Activated T-helper 17 cell treated with anti-CD3 and anti-CD28 coated beads, Interleukin-2, amount 50 U/mL, for 72 hours (primary cell): ENCODE measurements around the gene PADI4. TPM values are rescaled to one million over a fixed set of nuclear protein-coding genes. Genes with fewer than 3 reads are reported as not detected.
"Not testable (repeated sequence)": the region's sequence is repeated elsewhere in the genome, so short reads cannot be mapped to it uniquely, and the experiment has no call there.

Source experiments
- ATAC-seq: fragments of 150-1000 bp; cut with Tn5 transposase; replicated peaks from 2 replicates; pipeline ENCODE4 v1.10.0; 2021; ENCODE audit warnings: mild to moderate bottlenecking, moderate library complexity
- H3K27ac Mint-ChIP-seq: one replicate; pipeline ENCODE4 v1.8.0; 2022; ENCODE audit warnings: mixed read lengths
- H3K27me3 Mint-ChIP-seq: one replicate; pipeline ENCODE4 v1.8.0; 2022; ENCODE audit warnings: mixed read lengths
- H3K36me3 Mint-ChIP-seq: one replicate; pipeline ENCODE4 v1.8.0; 2022; ENCODE audit warnings: low read depth, mild to moderate bottlenecking, mixed read lengths
- H3K4me1 Mint-ChIP-seq: one replicate; pipeline ENCODE4 v1.8.0; 2022; ENCODE audit warnings: mixed read lengths
- H3K4me3 Mint-ChIP-seq: one replicate; pipeline ENCODE4 v1.8.0; 2022; ENCODE audit warnings: mild to moderate bottlenecking, mixed read lengths
- H3K9me3 Mint-ChIP-seq: one replicate; pipeline ENCODE4 v1.8.0; 2022; ENCODE audit warnings: mixed read lengths
- total RNA-seq, 2 donors: library from RNA; stranded (reverse); gene quantifications; one replicate each; pipeline ENCODE4 v1.2.3, GENCODE V29; 2022

PADI4 gene
- total RNA-seq, 2 donors from 2014 or later = 0.19 TPM; not detected in 1

DNA sequence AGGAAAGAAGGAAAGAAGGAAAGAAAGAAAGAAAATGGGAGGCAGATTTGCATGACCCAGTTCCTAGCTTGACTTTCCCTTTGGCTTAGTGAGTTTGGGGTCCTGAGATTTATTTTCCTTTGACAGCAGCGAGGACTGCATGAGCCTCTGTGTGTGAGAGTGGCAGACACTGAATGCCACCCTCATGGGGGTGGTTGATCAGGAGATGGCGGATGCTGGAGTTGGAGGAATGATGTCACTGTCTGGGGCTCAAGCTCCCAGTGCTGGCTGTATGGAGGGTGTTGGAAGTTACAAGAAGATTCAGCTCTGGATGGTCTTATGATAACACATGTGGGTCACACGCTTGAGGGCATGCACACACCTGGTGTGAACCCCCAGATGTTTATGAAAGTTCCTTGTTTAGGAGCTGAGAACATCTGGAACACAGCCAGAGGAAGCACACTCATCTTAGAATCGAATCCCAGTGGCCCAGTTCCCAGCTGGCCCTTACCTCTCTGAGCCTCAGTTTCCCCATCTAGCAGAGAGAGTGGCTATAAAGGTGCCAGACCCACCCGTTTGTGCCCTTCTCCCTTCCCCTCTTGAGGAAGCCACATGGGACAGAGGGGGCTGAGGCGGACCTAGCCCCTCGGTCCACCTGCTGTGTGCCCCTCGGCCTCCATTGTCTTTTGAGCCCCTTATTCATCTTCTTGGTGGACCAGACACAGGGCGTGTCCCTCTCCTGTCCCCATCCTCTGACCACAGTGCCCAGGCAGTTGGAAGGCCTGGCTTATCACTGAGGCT lies 5.7 kb downstream of the PADI4 start:
- Mint-ChIP-seq H3K27me3 (peaks cover 24% of the 10 kb centered on the region), H3K36me3 (no peaks in the 10 kb centered on the region), H3K27ac (no peak overlapping the region), H3K4me1 (no peaks in the 10 kb centered on the region), H3K4me3 (no peak overlapping the region), H3K9me3 (no peaks in the 10 kb centered on the region)
- no peak for ATAC-seq

- peaks cover 18% of the 10 kb centered on the region for H3K27me3 Mint-ChIP-seq
- no peaks in the 10 kb centered on the region for H3K36me3 Mint-ChIP-seq
- H3K4me3 Mint-ChIP-seq = no peak overlapping the region
- no peak overlapping the region for H3K27ac Mint-ChIP-seq
- H3K4me1 Mint-ChIP-seq = no peaks in the 10 kb centered on the region
- H3K9me3 Mint-ChIP-seq = no peaks in the 10 kb centered on the region
- ATAC-seq = no peak
Observed at GRCh38 chr1:17314491-17314971, 6.5 kb downstream of the PADI4 start.

DNA sequence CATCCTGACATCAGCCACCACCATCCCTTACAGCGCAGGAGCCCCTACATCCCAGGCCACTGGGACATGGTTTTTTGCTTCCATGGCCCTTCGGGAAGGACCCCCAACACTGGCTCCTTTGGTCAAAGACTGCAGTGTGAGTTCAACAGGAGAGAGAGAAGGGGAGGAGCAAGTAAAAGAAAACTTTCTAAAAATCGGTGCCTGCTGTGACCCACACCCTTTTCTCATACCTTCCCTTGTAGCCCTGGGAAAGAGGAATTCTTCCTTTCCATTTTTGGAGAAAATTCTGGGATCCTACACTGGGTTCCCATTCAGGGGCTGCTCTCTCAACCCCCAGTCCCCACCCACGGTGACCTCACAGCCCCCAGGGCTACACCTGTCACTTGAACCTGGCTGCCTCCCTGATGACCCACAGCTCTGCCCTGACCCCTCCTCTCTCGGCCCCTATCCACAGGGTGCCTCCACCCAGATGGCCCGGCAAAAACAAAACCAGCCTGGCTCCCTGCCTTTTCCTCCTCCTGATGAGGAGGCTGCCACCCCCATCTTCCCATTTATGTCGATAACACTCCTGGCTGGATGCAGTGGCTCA lies 7.6 kb downstream of the PADI4 start:
- Mint-ChIP-seq H3K27ac (no peak overlapping the region), H3K4me3 (no peak overlapping the region), H3K9me3 (no peaks in the 10 kb centered on the region), H3K27me3 (peaks cover 8% of the 10 kb centered on the region), H3K4me1 (no peaks in the 10 kb centered on the region), H3K36me3 (no peaks in the 10 kb centered on the region)
- no peak for ATAC-seq

GRCh38 chr1:17316704-17317103 lies 8.7 kb downstream of the PADI4 start:
- Mint-ChIP-seq H3K36me3 (no peaks in the 10 kb centered on the region), H3K27ac (no peak overlapping the region), H3K4me3 (no peak overlapping the region), H3K4me1 (no peaks in the 10 kb centered on the region), H3K9me3 (no peaks in the 10 kb centered on the region), H3K27me3 (peaks cover 12% of the 10 kb centered on the region)
- no peak for ATAC-seq

GRCh38 chr1:17318262-17318661 lies 10.3 kb downstream of the PADI4 start:
- Mint-ChIP-seq H3K4me3 (no peak overlapping the region), H3K27ac (no peak overlapping the region), H3K4me1 (no peaks in the 10 kb centered on the region), H3K9me3 (no peaks in the 10 kb centered on the region), H3K36me3 (no peaks in the 10 kb centered on the region), H3K27me3 (peaks cover 8% of the 10 kb centered on the region)
- ATAC-seq = no peak

GRCh38 chr1:17319561-17320350 lies 11.8 kb downstream of the PADI4 start:
- no peak for ATAC-seq
- Mint-ChIP-seq H3K27ac (no peak overlapping the region), H3K36me3 (no peaks in the 10 kb centered on the region), H3K27me3 (peaks cover 4% of the 10 kb centered on the region), H3K4me1 (no peaks in the 10 kb centered on the region), H3K4me3 (no peak overlapping the region), H3K9me3 (no peaks in the 10 kb centered on the region)

DNA sequence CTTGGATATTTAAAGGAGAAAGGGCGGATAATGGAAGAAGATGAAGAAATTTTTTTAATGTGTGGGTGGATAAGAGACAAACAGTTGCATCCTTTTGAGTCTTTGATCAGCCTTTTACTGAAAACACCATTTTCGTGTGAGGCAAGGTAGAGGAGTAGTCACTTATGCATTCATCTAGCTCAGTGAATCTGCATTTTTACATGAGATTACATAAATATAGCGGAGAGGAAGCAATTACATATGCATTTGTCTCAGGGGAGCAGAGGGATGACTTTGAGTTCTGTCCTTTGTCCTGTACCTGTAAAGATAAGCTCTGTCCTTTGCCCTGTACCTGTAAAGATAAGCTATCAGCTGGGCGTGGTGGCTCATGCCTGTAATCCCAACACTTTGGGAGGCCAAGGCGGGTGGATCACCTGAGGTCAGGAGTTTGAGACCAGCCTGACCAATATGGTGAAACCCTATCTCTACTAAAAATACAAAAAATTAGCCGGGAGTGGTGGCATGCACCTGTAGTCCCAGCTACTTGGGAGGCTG lies 13.9 kb downstream of the PADI4 start:
- H3K36me3 Mint-ChIP-seq, H3K27ac Mint-ChIP-seq, H3K9me3 Mint-ChIP-seq, H3K4me3 Mint-ChIP-seq, H3K27me3 Mint-ChIP-seq, H3K4me1 Mint-ChIP-seq, ATAC-seq: not testable (repeated sequence)

GRCh38 chr1:17328855-17329254 lies 20.9 kb downstream of the PADI4 start:
- Mint-ChIP-seq H3K4me3 (no peak overlapping the region), H3K27ac (no peak overlapping the region), H3K4me1 (no peaks in the 10 kb centered on the region), H3K27me3 (peaks cover 25% of the 10 kb centered on the region), H3K9me3 (no peaks in the 10 kb centered on the region), H3K36me3 (no peaks in the 10 kb centered on the region)
- no peak for ATAC-seq

DNA sequence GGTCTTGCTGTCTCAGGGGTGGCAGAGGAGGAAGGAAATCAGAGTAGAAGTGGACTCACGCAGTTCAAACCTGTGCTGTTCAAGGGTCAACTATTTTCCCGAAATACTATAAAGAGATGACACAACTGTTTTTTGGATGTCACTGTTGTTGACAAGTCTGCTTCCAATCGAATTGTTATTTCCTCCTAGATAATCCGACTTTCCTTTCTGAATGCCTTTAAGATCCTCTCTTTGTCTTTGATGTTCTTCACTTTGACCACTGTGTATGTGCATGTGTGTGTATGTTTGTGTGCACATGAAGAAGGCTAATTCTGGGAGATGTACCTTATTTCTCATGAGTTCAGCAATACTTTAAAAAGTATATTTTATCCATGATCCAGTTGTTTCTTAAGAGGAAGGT lies 21.6 kb downstream of the PADI4 start:
- ATAC-seq = no peak

DNA sequence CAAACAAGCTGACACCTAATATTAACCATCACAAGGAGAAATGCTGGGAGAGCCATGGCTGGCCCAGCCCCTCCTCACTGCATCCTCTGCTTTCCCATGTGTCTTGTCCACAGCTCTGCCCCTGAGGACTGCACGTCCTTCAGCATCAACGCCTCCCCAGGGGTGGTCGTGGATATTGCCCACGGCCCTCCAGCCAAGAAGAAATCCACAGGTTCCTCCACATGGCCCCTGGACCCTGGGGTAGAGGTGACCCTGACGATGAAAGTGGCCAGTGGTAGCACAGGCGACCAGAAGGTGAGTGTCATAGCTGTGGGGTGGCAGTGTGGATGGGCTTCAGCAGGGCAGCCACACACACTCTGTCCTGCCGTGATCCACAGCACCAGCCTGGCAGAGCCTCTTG lies 22.9 kb downstream of the PADI4 start:
- no peaks in the 10 kb centered on the region for H3K9me3 Mint-ChIP-seq
- no peaks in the 10 kb centered on the region for H3K36me3 Mint-ChIP-seq
- peaks cover 30% of the 10 kb centered on the region for H3K27me3 Mint-ChIP-seq
- no peaks in the 10 kb centered on the region for H3K4me1 Mint-ChIP-seq
- H3K27ac Mint-ChIP-seq = no peak overlapping the region
- no peak overlapping the region for H3K4me3 Mint-ChIP-seq
- no peak for ATAC-seq

More for the DNA sequence above, 21.6 kb downstream of the PADI4 start:
- Mint-ChIP-seq H3K4me1 (no peaks in the 10 kb centered on the region), H3K4me3 (no peak overlapping the region), H3K27ac (no peak overlapping the region), H3K27me3 (peaks cover 27% of the 10 kb centered on the region), H3K36me3 (no peaks in the 10 kb centered on the region), H3K9me3 (no peaks in the 10 kb centered on the region)

GRCh38 chr1:17333081-17333480 lies 25.1 kb downstream of the PADI4 start:
- H3K27me3 Mint-ChIP-seq = peaks cover 33% of the 10 kb centered on the region
- no peak overlapping the region for H3K27ac Mint-ChIP-seq
- ATAC-seq = no peak
- no peak overlapping the region for H3K4me3 Mint-ChIP-seq
- H3K9me3 Mint-ChIP-seq = no peaks in the 10 kb centered on the region
- H3K36me3 Mint-ChIP-seq = no peaks in the 10 kb centered on the region
- H3K4me1 Mint-ChIP-seq = no peaks in the 10 kb centered on the region

DNA sequence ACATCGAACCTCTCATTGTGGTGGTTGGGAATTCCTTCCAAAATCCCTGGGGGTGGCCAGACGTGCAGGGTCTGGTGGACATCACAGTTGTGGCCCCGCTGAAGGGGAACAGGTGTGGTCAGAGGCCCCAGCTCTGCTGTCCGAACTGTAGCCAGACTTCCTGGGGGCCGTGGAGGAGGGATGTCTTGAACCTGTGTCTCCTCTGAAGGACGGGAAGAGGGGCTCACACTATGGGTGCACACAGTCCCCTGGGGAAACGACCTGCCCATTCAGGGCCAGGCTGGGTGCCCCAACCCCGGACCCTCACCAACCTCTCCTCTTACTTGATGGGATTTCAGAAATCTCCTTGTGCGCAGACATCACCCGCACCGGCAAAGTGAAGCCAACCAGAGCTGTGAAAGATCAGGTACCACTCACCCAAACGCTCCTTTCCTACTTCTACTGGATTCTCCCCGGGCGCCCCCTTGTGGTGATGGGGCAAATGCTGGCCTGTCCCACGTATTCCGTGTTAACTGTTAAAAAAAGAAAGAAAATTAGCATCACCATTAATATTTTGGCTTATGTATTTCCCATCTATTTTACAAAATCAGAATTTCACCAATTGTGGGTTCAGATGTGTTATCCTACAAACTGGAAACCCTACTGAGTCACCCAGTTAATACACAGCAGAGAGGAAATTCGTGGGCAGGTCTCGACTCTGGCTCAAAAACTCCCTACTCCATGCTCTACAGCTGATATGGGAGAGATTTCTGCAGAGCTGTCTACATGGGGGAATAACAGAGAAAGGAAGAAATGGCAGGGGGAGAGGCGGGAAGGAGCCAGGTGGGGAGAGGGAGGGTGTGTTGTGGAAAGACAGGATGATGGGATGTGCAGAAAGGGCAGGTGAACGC lies 28.1 kb downstream of the PADI4 start:
- ATAC-seq = peak; percentile 55
- Mint-ChIP-seq H3K4me3 (no peak overlapping the region), H3K4me1 (no peaks in the 10 kb centered on the region), H3K36me3 (no peaks in the 10 kb centered on the region), H3K27me3 (peaks cover 30% of the 10 kb centered on the region), H3K27ac (no peak overlapping the region), H3K9me3 (no peaks in the 10 kb centered on the region)

DNA sequence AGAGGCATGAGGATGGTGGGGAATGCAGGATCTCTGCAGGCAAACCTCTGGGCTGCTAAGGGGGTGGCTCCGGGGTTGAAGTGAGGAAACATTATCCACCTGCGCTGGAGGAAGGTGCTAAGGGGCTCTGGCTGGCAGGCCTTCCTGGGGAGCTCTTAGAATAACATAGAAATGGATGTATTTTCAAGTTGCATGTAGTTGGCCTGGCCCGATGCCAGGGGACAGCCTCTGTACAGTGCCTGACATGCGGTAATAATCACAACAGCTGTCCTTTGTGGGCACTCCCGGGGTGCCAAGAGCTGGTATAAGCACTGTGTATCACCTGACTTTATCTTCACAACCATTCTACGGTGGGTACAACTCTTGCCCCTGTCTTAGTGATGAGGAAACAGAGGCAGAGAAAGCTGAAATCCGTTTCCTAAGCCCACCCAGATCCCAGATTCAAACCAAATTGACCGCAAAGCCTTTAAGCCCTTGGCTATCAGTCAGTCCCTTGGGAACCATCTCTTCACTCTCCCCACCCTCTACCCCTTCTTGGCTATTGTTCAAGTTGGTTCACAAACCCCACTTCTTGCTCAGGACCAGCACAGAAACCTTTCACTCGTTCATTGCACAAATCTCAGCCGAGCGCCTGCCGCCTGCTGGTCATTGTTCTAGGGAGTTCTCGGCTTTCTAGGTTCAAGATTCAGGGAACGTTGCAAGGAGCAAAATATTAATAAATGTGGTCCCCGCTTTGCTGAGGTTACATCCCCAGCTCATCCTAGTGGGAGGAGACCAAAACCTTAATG lies 30.9 kb downstream of the PADI4 start:
- Mint-ChIP-seq H3K27ac (no peak overlapping the region), H3K4me3 (no peak overlapping the region), H3K36me3 (no peaks in the 10 kb centered on the region), H3K9me3 (no peaks in the 10 kb centered on the region), H3K27me3 (peaks cover 14% of the 10 kb centered on the region), H3K4me1 (no peaks in the 10 kb centered on the region)
- ATAC-seq = no peak
